AG04449 (cell line): ENCODE data around the gene PLXDC2.

ENCODE experiments used
- CTCF ChIA-PET: fragments of 350-600 bp; formaldehyde crosslinking; extraction: SDS; loops from one replicate; lab custom pipeline; 2021; ENCODE audit warnings: antibody characterized with exemption; lab: Yijun Ruan, JAX
- POLR2A ChIA-PET: fragments of 400-600, 350-600 bp; formaldehyde crosslinking; extraction: SDS; loops from one replicate; lab custom pipeline; 2020; ENCODE audit warnings: antibody characterized with exemption, inconsistent platforms; lab: Yijun Ruan, JAX
- DNase-seq: peaks from one replicate; pipeline ENCODE4 v3.0.0-alpha.2; 2010; ENCODE audit warnings: low read depth, low spot score
- H3K4me3 ChIP-seq: 2 replicates; pipeline ENCODE4 v1.5.1; 2011; ENCODE audit warnings: low read depth, mild to moderate bottlenecking, control low read depth, low read length
- CTCF ChIP-seq: IDR thresholded peaks from one replicate; pipeline ENCODE4 v1.5.1; 2011; ENCODE audit warnings: mild to moderate bottlenecking, moderate library complexity, low read length, control low read depth, inconsistent platforms; ENCODE audit not compliant: insufficient read depth; ENCODE audit errors: missing control alignments

Gene PLXDC2

GRCh38 chr10:20091698-20092097, 275.5 kb downstream of the PLXDC2 start:
- ChIA-PET POLR2A (no interaction called here), CTCF (no interaction called here)
- H3K4me3 ChIP-seq = no peak overlapping the region
- no peak for DNase-seq
- TF ChIP-seq CTCF = no peak

GRCh38 chr10:20093600-20093999, 277.4 kb downstream of the PLXDC2 start:
- CTCF ChIA-PET = interaction anchor here (0.6 kb wide), 1 partner anchor 1447 kb away, joined by 3 read pairs; no protein-coding TSS in a partner anchor
- TF ChIP-seq CTCF = no peak
- POLR2A ChIA-PET = no interaction called here
- no peak for DNase-seq
- no peak overlapping the region for H3K4me3 ChIP-seq

GRCh38 chr10:20094226-20094976, 278.2 kb downstream of the PLXDC2 start:
- POLR2A ChIA-PET = no interaction called here
- no peak overlapping the region for H3K4me3 ChIP-seq
- CTCF ChIA-PET = no interaction called here
- no peak for DNase-seq
- no peak for TF ChIP-seq CTCF

- DNase-seq = no peak
- ChIA-PET CTCF (no interaction called here), POLR2A (no interaction called here)
- TF ChIP-seq CTCF = no peak
- H3K4me3 ChIP-seq = no peak overlapping the region
Observed at GRCh38 chr10:20100171-20100570, 283.9 kb downstream of the PLXDC2 start.

- POLR2A ChIA-PET = no interaction called here
Observed at GRCh38 chr10:20105236-20105635, 289.0 kb downstream of the PLXDC2 start.

GRCh38 chr10:20105931-20106330, 289.7 kb downstream of the PLXDC2 start:
- TF ChIP-seq CTCF = no peak
- DNase-seq = no peak
- ChIA-PET CTCF (no interaction called here), POLR2A (no interaction called here)
- H3K4me3 ChIP-seq = no peak overlapping the region

More at GRCh38 chr10:20105236-20105635, 289.0 kb downstream of the PLXDC2 start:
- no peak for DNase-seq
- no peak overlapping the region for H3K4me3 ChIP-seq
- CTCF ChIA-PET = no interaction called here
- no peak for TF ChIP-seq CTCF
